ENCODE measurements around the gene SAE1. TPM values are rescaled to one million over a fixed set of nuclear protein-coding genes. Genes with fewer than 3 reads are reported as not detected.

The SAE1 gene
- total and polyA plus RNA-seq, 2 donors (not counting 1 experiment from before 2014, with no cell fraction given) = 26.5 to 45.1 TPM

DNA sequence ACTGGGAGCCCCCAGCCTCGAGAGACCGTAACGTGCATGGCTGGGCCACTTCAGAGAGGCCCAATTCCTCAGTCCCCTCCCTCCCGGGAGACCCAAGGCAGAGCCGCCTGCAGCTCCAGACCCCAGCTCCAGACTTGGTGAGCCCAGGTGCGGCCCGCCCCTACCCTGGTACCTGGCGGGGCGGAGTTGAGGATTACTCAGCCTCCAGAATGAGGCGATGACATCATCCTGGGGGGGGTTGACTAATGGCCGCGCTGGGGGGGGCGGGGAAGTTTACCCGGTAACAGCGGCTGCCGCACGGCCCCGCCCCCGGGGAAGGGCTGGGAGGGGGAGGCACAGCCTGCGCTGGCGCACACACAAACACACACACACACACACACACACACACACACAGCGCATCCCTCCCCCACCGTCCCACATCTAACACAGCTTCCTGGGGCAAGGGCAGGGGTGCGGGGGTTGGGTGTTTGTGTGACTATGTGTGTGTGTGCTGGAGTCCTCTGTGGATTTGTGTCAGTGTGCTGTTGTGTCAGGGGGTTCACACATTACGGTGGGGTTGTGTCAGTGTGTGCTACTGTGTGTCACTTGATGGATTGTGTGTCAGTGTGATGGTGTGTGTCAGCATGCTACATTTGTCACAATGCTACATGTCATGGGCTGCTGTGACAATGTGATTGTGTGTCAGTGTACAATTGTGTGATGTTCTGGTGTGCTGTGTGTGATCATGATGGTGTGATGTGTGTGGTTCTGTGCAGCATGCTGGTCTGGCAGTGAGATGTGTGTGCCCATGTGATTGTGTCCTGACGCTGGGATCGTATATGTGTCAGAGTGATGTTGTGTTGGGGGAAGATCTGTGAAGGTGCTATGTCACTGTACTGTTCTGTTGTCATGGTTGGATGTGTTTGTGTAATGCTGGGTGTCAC is 110.6 kb downstream of the SAE1 start:
- peak overlapping the region; percentile 80 for H3K4me2 ChIP-seq (replicated peaks; ENCODE audit: low read depth, low read length, poor library complexity, severe bottlenecking)
- WGBS (ENCODE audit: insufficient coverage) = 18% methylated on average over 12 of the region's 27 CpGs
- H3K27ac ChIP-seq (ENCODE audit: low read length in 2 of 2) = no peak overlapping the region
- no peaks in the 10 kb centered on the region for H4K20me1 ChIP-seq (ENCODE audit: control insufficient read depth, insufficient read depth, low read length, poor library complexity, severe bottlenecking)
- H3K4me3 Mint-ChIP-seq = peak overlapping the region; percentile 23
- no peak overlapping the region for H3K27ac Mint-ChIP-seq
- H3K9me3 ChIP-seq (ENCODE audit: control extremely low read depth in 1 of 3, control insufficient read depth in 2 of 3, insufficient read depth in 1 of 3, low read length in 2 of 3) = peaks cover 0 to 21% (median 0%) of the 10 kb centered on the region in 3 donors
- peaks cover 30% of the 10 kb centered on the region for H3K4me1 Mint-ChIP-seq
- H3K9me3 Mint-ChIP-seq (ENCODE audit: insufficient read depth) = no peaks in the 10 kb centered on the region
- no peak for TF ChIP-seq EZH2 (IDR thresholded peaks at IDR 0.05; ENCODE audit: borderline replicate concordance, insufficient read depth, low read depth, low read length, poor library complexity, severe bottlenecking)
- TF ChIP-seq, protein P1, sequence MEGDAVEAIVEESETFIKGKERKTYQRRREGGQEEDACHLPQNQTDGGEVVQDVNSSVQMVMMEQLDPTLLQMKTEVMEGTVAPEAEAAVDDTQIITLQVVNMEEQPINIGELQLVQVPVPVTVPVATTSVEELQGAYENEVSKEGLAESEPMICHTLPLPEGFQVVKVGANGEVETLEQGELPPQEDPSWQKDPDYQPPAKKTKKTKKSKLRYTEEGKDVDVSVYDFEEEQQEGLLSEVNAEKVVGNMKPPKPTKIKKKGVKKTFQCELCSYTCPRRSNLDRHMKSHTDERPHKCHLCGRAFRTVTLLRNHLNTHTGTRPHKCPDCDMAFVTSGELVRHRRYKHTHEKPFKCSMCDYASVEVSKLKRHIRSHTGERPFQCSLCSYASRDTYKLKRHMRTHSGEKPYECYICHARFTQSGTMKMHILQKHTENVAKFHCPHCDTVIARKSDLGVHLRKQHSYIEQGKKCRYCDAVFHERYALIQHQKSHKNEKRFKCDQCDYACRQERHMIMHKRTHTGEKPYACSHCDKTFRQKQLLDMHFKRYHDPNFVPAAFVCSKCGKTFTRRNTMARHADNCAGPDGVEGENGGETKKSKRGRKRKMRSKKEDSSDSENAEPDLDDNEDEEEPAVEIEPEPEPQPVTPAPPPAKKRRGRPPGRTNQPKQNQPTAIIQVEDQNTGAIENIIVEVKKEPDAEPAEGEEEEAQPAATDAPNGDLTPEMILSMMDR (IDR thresholded peaks at IDR 0.05) = no peak
- no peaks in the 10 kb centered on the region for H3K79me2 ChIP-seq (ENCODE audit: control insufficient read depth, insufficient read depth, low read length)
- intact Hi-C loops (cut with micrococcal nuclease) = loop anchor here (1.0 to 5.0 kb wide), 2 partner anchors 10 to 109 kb away; partner anchors contain the start of genes BBC3 and SAE1
- ATAC-seq (ENCODE audit: low read depth) (peak; percentile 45), DNase-seq (peak; percentile 90)
- POLR2A ChIA-PET = interaction anchor here (0.6 to 1.4 kb wide), 4 partner anchors 12 to 1228 kb away, joined by 4 to 18 read pairs (median 7); no protein-coding TSS in a partner anchor
- no peaks in the 10 kb centered on the region for H3K36me3 ChIP-seq (replicated peaks in 1 of 2; ENCODE audit: control extremely low read depth in 1 of 2, control insufficient read depth in 1 of 2, extremely low read depth in 1 of 2, insufficient read depth in 2 of 2, low read length in 1 of 2)
- peaks cover 50% of the 10 kb centered on the region in 2 donors for H3K4me1 ChIP-seq (ENCODE audit: control insufficient read depth in 2 of 2, insufficient read depth in 2 of 2, low read length in 2 of 2)
- no peak overlapping the region for H2AFZ ChIP-seq (ENCODE audit: insufficient read depth, low read depth, low read length, poor library complexity, severe bottlenecking)
- H3K4me3 ChIP-seq (ENCODE audit: control extremely low read depth in 1 of 5, extremely low read depth in 1 of 5, insufficient read depth in 1 of 5, low read depth in 2 of 5, low read length in 4 of 5) = no peak overlapping the region
- CTCF ChIA-PET = interaction anchor here (1.0 to 5.3 kb wide), 2 partner anchors 11 to 30 kb away, joined by 3 to 45 read pairs; no protein-coding TSS in a partner anchor
- peaks cover 17% of the 10 kb centered on the region for H3K27me3 Mint-ChIP-seq
- peaks cover 0 to 47% (median 24%) of the 10 kb centered on the region in 4 experiments for H3K27me3 ChIP-seq (replicated peaks in 1 of 4; ENCODE audit: control extremely low read depth in 1 of 4, control insufficient read depth in 3 of 4, insufficient read depth in 4 of 4, low read length in 3 of 4)
- no peak overlapping the region for H3K9ac ChIP-seq (ENCODE audit: low read length)
